Breast epithelium (tissue), 4 donors: ENCODE measurements around the gene PLA2G3. TPM values are rescaled to one million over a fixed set of nuclear protein-coding genes. Genes with fewer than 3 reads are reported as not detected.

Experiments
- DNase-seq, 2 donors: peaks; one replicate each; pipeline ENCODE4 v3.0.0-alpha.2; 2019; ENCODE audit warnings: low spot score in 2 of 2
- H3K27ac ChIP-seq, 2 donors: fragments of 200-600 bp; sonication (generic) in 1 of 2; one replicate each; pipeline ENCODE4 v1.5.1; 2016 to 2019; ENCODE audit warnings: mild to moderate bottlenecking in 1 of 2
- H3K27me3 ChIP-seq, 2 donors: fragments of 200-600 bp; sonication (generic) in 1 of 2; one replicate each; pipeline versions ENCODE4 v1.5.1 to v1.6.0; 2017 to 2019; ENCODE audit warnings: control low read depth in 1 of 2, mild to moderate bottlenecking in 1 of 2
- H3K36me3 ChIP-seq: fragments of 200-600 bp; one replicate; pipeline ENCODE4 v1.5.1; 2019
- H3K4me1 ChIP-seq, 2 donors: fragments of 200-600 bp; sonication (generic); one replicate each; pipeline ENCODE4 v1.5.1; 2016 to 2019; ENCODE audit warnings: control low read depth in 1 of 2
- H3K4me3 ChIP-seq, 3 donors: fragments of 200-600 bp; sonication (generic); 1 replicate in 2 of 3; 2 replicates in 1 of 3; pipeline ENCODE4 v1.5.1; 2016 to 2019; ENCODE audit warnings: mild to moderate bottlenecking in 3 of 3, moderate library complexity in 2 of 3
- H3K9me3 ChIP-seq, 2 donors: fragments of 200-600 bp; sonication (generic) in 1 of 2; one replicate each; pipeline ENCODE4 v1.5.1; 2016 to 2019; ENCODE audit warnings: control low read depth in 1 of 2
- CTCF ChIP-seq, 3 donors: fragments of 450-650 bp; IDR thresholded peaks; one replicate each; pipeline ENCODE4 v1.5.1; 2016 to 2017; ENCODE audit warnings: antibody characterized with exemption in 3 of 3, mild to moderate bottlenecking in 3 of 3, moderate library complexity in 3 of 3
- POLR2A ChIP-seq: fragments of 450-650 bp; IDR thresholded peaks from one replicate; pipeline ENCODE4 v1.6.1; 2016; ENCODE audit warnings: antibody characterized with exemption, mild to moderate bottlenecking, moderate library complexity
- POLR2AphosphoS5 ChIP-seq, 3 donors: sonication (generic); formaldehyde crosslinking; IDR thresholded peaks; one replicate each; pipeline ENCODE4 v1.6.1; 2017; ENCODE audit warnings: antibody characterized with exemption in 3 of 3
- intact Hi-C: fragments of 100-400 bp; cut with DNase I; formaldehyde crosslinking; loops from one replicate; pipeline ENCODE4 v1.15.1; 2023; ENCODE audit warnings: low total_unique reads
- total RNA-seq, 3 donors: library from RNA; depleted of rRNA; stranded (reverse); fragments of >200 nt; gene quantifications; one replicate each; pipeline ENCODE4 v1.1.0, GENCODE V29; 2016

Gene PLA2G3
- total RNA-seq, 3 donors from 2014 or later = not detected

- peaks cover 0 to 16% of the 10 kb centered on the region in 2 donors for H3K4me1 ChIP-seq
- intact Hi-C loops = no loop called here
- peak overlapping the region; percentile 27 to 97 for H3K27ac ChIP-seq
- peaks cover 4% of the 10 kb centered on the region for H3K36me3 ChIP-seq
- TF ChIP-seq CTCF (IDR thresholded peaks at IDR 0.05) (no peak), POLR2AphosphoS5 (IDR thresholded peaks at IDR 0.05) (no peak), POLR2A (no peak)
- H3K9me3 ChIP-seq = no peaks in the 10 kb centered on the region
- H3K4me3 ChIP-seq = no peak overlapping the region
- DNase-seq = no peak
- no peaks in the 10 kb centered on the region for H3K27me3 ChIP-seq
Measured at GRCh38 chr22:31088233-31088986, 51.9 kb downstream of the PLA2G3 start.

GRCh38 chr22:31087744-31088215 is 52.5 kb downstream of the PLA2G3 start:
- Histone ChIP-seq H3K4me3 (no peak overlapping the region), H3K36me3 (peaks cover 4% of the 10 kb centered on the region), H3K4me1 (peaks cover 0 to 22% of the 10 kb centered on the region in 2 donors), H3K27me3 (no peaks in the 10 kb centered on the region), H3K27ac (peak overlapping the region; percentile 94 to 97), H3K9me3 (no peaks in the 10 kb centered on the region)
- intact Hi-C loops = no loop called here
- TF ChIP-seq POLR2A (no peak), CTCF (IDR thresholded peaks at IDR 0.05) (no peak), POLR2AphosphoS5 (IDR thresholded peaks at IDR 0.05) (no peak)
- DNase-seq = no peak

GRCh38 chr22:31086703-31087330 is 53.5 kb downstream of the PLA2G3 start:
- H3K27me3 ChIP-seq = no peaks in the 10 kb centered on the region
- no peak overlapping the region for H3K4me3 ChIP-seq
- peak overlapping the region; percentile 94 to 97 for H3K27ac ChIP-seq
- DNase-seq = no peak
- TF ChIP-seq POLR2AphosphoS5 (IDR thresholded peaks at IDR 0.05) (no peak), POLR2A (no peak), CTCF (IDR thresholded peaks at IDR 0.05) (no peak)
- H3K36me3 ChIP-seq = peaks cover 4% of the 10 kb centered on the region
- no peaks in the 10 kb centered on the region for H3K9me3 ChIP-seq
- intact Hi-C loops = no loop called here
- peaks cover 0 to 27% of the 10 kb centered on the region in 2 donors for H3K4me1 ChIP-seq

GRCh38 chr22:31085928-31086327 is 54.4 kb downstream of the PLA2G3 start:
- TF ChIP-seq CTCF (IDR thresholded peaks at IDR 0.05) (no peak), POLR2AphosphoS5 (IDR thresholded peaks at IDR 0.05) (no peak), POLR2A (no peak)
- Histone ChIP-seq H3K27me3 (no peaks in the 10 kb centered on the region), H3K36me3 (peaks cover 4% of the 10 kb centered on the region), H3K9me3 (no peaks in the 10 kb centered on the region), H3K27ac (peak overlapping the region; percentile 94 to 97), H3K4me3 (peak overlapping the region; percentile 58 to 85 (median 69)), H3K4me1 (peaks cover 0 to 29% of the 10 kb centered on the region in 2 donors)
- intact Hi-C loops = loop anchor here (2.0 kb wide), 1 partner anchor 139 kb away; no protein-coding TSS in a partner anchor
- DNase-seq = no peak

- DNase-seq = peak in 1 of 2 donors; percentile 79
- intact Hi-C loops = loop anchor here (2.0 kb wide), 1 partner anchor 139 kb away; no protein-coding TSS in a partner anchor
- H3K4me1 ChIP-seq = peaks cover 0 to 29% of the 10 kb centered on the region in 2 donors
Measured at GRCh38 chr22:31085493-31085824, 54.8 kb downstream of the PLA2G3 start.

More at GRCh38 chr22:31085493-31085824, 54.8 kb downstream of the PLA2G3 start:
- Histone ChIP-seq H3K4me3 (peak overlapping the region; percentile 58 to 85 (median 69)), H3K27me3 (no peaks in the 10 kb centered on the region), H3K27ac (peak overlapping the region; percentile 94 to 97), H3K36me3 (peaks cover 4% of the 10 kb centered on the region), H3K9me3 (no peaks in the 10 kb centered on the region)
- TF ChIP-seq CTCF (IDR thresholded peaks at IDR 0.05) (no peak), POLR2AphosphoS5 (IDR thresholded peaks at IDR 0.05) (no peak), POLR2A (no peak)
